Measurements from ENCODE around the gene IQCH.
"Not testable (repeated sequence)": the region's sequence is repeated elsewhere in the genome, so short reads cannot be mapped to it uniquely, and the experiment has no call there.

Gene IQCH

GRCh38 chr15:67399925-67400324 is 145.3 kb downstream of the IQCH start:
- no peak for DNase-seq

- no peak for DNase-seq
These were observed 146.3 kb downstream of the IQCH start for GRCh38 chr15:67400890-67401289.

GRCh38 chr15:67401336-67401735 is 146.8 kb downstream of the IQCH start:
- DNase-seq, result no peak

GRCh38 chr15:67403428-67404154 is 149.0 kb downstream of the IQCH start:
- DNase-seq, result no peak

- DNase-seq, result no peak
These were observed 150.9 kb downstream of the IQCH start for GRCh38 chr15:67405208-67406191.

GRCh38 chr15:67406257-67406861 is 151.8 kb downstream of the IQCH start:
- DNase-seq, result no peak

GRCh38 chr15:67407786-67408185 is 153.2 kb downstream of the IQCH start:
- no peak for DNase-seq

GRCh38 chr15:67409175-67409574 is 154.6 kb downstream of the IQCH start:
- no peak for DNase-seq

- no peak for DNase-seq
These were observed 156.9 kb downstream of the IQCH start for GRCh38 chr15:67411486-67411885.

GRCh38 chr15:67413770-67414390 is 159.3 kb downstream of the IQCH start:
- no peak for DNase-seq

- no peak for DNase-seq
These were observed 160.6 kb downstream of the IQCH start for GRCh38 chr15:67415181-67415580.

- no peak for DNase-seq
These were observed 162.3 kb downstream of the IQCH start for GRCh38 chr15:67416891-67417290.

GRCh38 chr15:67419705-67420104 is 165.1 kb downstream of the IQCH start:
- no peak for DNase-seq

- DNase-seq, result no peak
These were observed 165.6 kb downstream of the IQCH start for GRCh38 chr15:67420137-67420536.

- DNase-seq, result no peak
These were observed 166.5 kb downstream of the IQCH start for GRCh38 chr15:67421105-67421504.

GRCh38 chr15:67422296-67422695 is 167.7 kb downstream of the IQCH start:
- no peak for DNase-seq

GRCh38 chr15:67433495-67434099 is 179.0 kb downstream of the IQCH start:
- DNase-seq, result no peak

- not testable (repeated sequence) for DNase-seq
These were observed 182.0 kb downstream of the IQCH start for GRCh38 chr15:67436351-67437250.

- no peak for DNase-seq
These were observed 189.5 kb downstream of the IQCH start for GRCh38 chr15:67444100-67444499.

GRCh38 chr15:67446449-67446848 is 191.9 kb downstream of the IQCH start:
- no peak for DNase-seq

- not testable (repeated sequence) for DNase-seq
These were observed 193.8 kb downstream of the IQCH start for GRCh38 chr15:67448372-67448771.

Measured in NCI-H2029 treated with DMSO at 0.1 percent for 48 hours (cell line).